ENCODE measurements around the gene SNAPC2.

SNAPC2 gene

DNA sequence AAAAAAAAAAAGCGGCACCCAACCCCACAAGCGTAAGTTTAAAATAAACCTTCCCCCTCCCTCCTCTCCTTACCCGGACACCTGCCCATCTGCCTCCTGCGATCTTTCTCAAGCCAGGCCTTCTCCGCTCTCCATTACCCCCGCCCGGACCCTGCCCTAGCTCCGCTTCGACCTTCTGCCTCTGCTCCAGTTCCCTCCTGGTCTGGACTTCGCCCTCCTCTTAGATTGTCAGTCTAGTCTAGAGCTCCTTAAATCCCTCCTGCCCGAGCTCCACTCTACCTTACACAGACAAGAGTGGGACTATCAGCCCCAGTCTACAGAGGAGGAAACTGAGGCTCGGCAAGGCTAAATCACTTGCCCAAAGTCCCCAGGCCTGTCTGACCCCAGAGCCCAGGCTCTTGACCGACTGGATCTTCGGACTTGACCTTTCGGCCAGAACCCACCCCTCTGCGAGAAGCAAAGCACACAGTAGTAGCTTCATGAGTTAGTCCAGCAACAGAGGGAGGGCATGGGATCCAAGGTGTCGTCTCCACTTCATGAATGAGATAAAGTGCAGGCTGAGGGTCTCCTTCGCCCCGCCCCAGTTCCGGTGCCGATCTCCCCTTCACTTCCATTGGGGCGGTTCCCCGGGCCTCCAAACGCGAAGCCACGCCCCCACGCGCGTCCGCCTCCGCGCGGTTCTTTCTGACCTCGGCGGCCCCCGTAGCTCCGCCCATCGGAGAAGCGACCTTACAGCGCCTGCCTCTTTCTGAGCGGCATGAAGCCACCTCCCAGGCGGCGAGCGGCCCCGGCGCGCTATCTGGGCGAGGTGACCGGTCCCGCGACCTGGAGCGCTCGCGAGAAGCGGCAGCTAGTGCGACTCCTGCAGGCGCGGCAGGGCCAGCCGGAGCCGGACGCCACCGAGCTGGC, at the start of gene SNAPC2:
Gene SNAPC2 (plus strand): TSS at position 729 of the 909 bp plus-strand sequence. CDS start 29 bp downstream, at position 758.
- peak; percentile 90 for DNase-seq (ENCODE audit: insufficient read length, low spot score)
- FAIRE-seq, result no peak

DNA sequence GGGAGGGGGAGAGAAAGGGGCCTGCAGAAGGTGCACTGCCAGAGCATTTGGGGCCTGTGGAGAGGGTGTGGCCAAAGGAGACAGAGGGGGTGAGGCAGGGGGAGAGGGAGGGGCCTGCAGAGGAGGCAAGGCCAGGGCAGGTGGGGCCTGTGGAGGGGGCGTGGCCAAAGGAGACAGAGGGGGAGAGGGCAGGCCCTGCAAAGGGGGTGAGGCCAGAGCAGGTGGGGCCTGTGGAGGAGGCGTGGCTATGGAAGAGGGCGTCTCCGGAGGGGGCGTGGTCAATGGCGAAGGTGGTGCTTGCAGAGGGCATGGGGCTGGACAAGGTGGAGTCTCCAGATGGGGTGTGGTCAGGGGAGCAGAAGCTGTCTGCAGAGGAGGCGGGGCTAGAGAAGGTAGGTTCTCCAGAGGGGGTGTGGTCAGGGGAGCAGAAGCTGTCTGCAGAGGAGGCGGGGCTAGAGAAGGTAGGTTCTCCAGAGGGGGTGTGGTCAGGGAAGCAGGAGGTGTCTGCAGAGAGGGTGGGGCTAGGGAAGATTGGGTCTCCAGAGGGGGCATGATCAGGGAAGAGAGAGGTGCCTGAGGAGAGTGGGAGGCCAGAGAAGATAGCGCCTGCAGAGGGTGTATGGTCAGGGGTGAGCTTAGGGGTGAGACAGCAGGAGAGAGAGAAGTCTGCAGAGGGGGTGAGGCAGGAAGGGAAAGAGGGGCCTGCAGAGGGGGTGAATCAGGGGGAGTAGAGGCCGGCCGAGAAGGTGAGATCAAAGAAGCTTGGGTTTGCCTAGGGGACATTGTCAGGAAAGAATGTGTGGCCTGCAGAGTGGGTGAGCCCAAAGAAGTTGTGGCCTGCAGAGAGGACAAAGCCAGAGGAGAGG, 49.3 kb upstream of the SNAPC2 start:
- FAIRE-seq (peak; percentile 55), DNase-seq (ENCODE audit: insufficient read length, low spot score) (peak; percentile 51)

DNA sequence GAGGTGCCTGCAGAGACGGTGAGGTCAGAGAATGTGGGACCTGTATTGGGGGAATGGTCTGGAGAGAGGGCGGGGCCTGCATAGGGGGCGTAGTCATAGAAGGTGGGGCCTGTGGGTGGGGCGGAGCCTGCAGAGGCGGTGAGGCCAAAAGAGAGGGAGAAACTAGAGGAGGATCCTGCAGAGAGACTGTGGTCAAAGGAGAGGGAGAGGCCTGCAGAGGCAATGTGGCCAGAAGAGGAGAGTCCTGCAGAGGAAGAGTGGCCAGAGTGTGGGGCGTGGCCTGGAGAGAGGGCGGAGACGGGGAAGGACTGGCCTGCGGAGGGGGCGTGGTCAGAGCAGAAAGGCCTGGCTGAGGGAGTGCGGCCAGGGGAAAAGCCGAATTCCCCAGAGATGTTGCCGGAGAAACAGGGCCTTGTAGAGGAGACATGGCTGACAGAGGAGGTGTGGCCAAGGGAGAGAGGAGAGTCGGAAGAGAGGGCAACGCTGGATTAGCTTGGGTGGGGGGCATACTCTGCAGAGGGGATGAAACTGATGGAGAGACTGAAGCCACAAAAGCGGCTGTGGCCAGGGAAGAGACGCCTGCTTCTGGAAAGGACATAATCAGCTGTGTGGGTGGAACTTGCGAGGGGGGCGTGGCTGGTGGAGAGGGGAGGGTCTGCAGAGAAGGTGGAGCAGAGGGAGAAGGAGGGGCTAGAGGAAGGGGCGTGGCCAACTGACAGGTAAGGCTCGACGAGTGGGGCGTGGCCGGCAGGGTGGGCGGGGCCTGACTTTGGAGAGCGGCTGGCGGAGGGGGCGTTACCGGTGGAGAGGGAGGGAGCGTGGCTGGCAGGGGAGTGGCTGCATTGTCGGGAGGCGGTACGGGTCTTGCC, 48.5 kb upstream of the SNAPC2 start:
- DNase-seq (ENCODE audit: insufficient read length, low spot score) (peak; percentile 80), FAIRE-seq (peak; percentile 81)

DNA sequence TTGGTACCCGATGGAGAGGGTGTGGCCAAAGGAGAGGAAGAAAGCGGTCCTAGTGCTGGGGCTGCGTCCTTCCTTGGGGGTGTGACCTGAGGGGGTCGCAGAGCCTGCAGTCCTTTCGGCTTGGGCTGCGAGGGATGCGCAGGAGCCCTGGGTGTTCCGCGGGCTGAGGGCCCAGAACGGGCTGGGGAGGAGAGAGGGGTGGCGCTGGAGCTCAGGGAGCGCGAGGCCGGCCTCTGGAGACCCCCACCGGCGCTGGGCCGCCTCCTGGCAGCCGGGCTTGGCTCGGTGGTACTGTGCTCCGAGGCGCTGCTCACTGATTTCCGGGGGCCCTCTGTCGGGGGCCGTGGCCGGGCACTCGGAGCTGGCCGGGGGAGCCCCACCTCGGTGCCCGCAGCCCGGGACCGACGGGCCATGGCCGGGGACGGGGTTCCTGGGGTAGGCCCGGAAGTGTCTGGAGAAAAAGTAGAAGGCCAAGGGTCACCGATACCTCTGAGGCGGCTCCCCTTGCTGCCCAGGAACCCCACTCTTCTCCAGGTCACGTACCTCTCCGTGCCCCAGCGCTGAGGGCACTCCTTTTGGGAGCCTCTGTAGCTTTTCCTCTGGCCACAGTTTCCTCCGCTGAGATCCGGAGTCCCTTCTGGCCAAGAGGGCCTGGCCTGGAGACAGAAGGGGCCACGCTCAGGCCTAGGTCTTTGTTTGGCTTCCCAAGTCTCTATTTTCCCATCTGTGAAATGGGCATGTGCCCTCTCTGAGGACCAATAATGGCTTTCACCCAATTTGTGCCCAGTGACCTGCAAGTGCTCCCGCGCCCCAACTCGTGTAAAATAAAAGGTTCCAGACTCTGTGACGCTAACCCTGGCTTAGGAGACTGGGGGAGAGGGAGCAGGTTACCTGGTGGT, 47.6 kb upstream of the SNAPC2 start:
- DNase-seq (ENCODE audit: insufficient read length, low spot score) (no peak), FAIRE-seq (no peak)

GRCh38 chr19:7873304-7874075, 46.6 kb upstream of the SNAPC2 start:
- no peak for FAIRE-seq
- no peak for DNase-seq (ENCODE audit: insufficient read length, low spot score)

- peak; percentile 80 for DNase-seq (ENCODE audit: insufficient read length, low spot score)
- peak; percentile 69 for FAIRE-seq
These were observed 45.9 kb upstream of the SNAPC2 start, which contains the start of gene PRR36 for GRCh38 chr19:7874076-7874896. TSS of gene PRR36 (minus strand) at chr19:7874390. CDS start at chr19:7873689, 701 bp downstream.

DNA sequence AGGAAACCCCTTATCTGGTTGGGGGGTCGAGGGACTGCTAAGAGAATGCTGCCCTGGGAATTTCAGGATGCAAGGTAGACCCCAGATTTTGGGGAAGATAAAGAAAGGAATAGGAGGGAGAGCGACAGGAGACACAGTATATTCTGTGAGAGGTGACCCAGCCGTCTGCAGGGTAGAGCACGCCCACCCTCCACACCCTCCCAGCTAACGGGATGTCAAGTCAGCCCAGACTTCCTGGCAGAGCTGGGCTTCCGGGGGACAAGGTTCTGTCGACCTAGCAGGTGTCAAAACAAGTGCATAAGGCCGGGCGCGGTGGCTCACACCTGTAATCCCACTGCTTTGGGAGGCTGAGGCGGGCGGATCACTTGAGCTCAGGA, 45.3 kb upstream of the SNAPC2 start:
- FAIRE-seq (no peak), DNase-seq (ENCODE audit: insufficient read length, low spot score) (no peak)

GRCh38 chr19:7877249-7877836, 42.8 kb upstream of the SNAPC2 start:
- FAIRE-seq (no peak), DNase-seq (ENCODE audit: insufficient read length, low spot score) (no peak)

- no peak for FAIRE-seq
- DNase-seq (ENCODE audit: insufficient read length, low spot score), result no peak
These were observed 40.9 kb upstream of the SNAPC2 start for GRCh38 chr19:7879111-7879807.

DNA sequence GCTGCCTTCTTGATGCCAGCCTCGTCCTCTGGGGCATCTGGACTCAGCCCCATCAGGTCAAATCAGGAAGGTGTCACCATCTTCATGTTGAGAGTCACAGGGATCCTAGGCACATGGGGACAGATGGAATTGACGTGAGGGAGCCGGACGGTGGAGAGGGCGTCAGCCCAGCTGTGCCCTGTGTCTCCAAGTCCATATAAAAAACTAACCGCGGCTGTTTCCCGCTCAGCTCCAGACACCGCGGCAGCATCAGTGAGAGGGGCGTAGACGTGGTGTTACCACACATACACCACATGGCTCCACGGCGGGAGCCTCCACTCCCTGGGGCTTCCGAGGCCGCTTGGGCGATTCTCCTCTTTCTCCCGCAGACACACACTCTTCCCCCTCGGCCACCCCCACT, 40.3 kb upstream of the SNAPC2 start:
- DNase-seq (ENCODE audit: insufficient read length, low spot score) (no peak), FAIRE-seq (peak; percentile 49)

- FAIRE-seq (no peak), DNase-seq (ENCODE audit: insufficient read length, low spot score) (no peak)
These were observed 38.2 kb upstream of the SNAPC2 start for GRCh38 chr19:7881910-7882309.

- FAIRE-seq, result no peak
- DNase-seq (ENCODE audit: insufficient read length, low spot score), result no peak
These were observed 37.0 kb upstream of the SNAPC2 start for GRCh38 chr19:7883105-7883504.

- FAIRE-seq (no peak), DNase-seq (ENCODE audit: insufficient read length, low spot score) (no peak)
These were observed 36.2 kb upstream of the SNAPC2 start for GRCh38 chr19:7883796-7884570.

DNA sequence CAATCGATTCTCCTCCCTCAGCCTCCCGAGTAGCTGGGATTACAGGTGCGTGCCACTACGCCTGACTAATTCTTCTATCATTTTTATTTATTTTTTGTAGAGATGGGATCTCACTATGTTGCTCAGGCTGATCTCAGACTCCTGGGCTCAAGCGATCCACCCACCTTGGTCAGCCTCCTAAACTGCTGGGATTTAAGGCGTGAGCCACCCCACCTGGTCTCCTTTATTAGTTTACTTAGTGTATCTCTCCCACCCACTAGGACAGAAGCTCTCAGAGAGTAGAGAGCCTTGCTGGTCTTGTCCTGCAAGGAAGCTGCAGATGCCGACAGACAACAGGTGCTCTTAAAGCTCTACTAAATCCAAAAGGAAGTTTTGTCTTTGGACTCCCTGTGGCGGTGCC, 34.3 kb upstream of the SNAPC2 start:
- DNase-seq (ENCODE audit: insufficient read length, low spot score) (no peak), FAIRE-seq (no peak)

DNA sequence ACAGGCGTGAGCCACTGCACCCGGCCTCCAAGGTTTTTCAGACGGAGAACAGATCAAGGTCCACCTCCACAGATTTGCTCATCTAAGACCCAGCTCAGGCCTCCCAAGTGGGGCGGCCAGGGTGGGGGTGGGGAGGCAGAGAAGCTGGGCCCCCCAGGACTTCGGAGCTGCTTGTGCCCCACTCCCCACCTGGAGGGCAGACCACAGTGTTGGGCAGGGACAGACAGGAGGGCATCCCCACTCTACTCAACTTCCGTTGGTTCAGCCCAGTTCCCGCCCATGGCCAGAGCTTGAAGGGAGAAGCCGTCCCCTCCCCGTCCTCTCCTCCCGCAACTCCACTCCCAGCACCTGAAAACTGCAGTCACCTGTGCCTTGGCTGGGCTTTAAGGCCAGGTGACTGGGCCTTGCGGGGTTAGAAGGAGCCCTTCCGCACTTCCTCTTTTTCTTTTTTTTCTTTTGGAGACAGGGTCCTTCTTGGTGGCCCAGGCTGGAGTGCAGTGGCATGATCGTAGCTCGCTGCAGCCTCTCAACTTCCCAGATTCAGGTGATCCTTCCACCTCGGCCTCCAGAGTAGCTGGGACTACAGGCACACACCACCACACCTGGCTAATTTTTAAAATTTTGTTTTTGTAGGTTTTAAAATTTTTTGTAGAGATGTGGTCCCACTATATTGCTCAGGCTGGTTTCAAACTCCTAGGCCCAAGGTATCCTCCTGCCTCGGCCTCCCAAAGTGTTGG, 32.6 kb upstream of the SNAPC2 start:
- FAIRE-seq (no peak), DNase-seq (ENCODE audit: insufficient read length, low spot score) (no peak)
